SK-N-SH (cell line): ENCODE results near the gene FERMT2.

Experiments
- SIN3A ChIP-seq: IDR thresholded peaks from 2 replicates; pipeline ENCODE4 v1.6.1; 2012; ENCODE audit warnings: low read depth, mild to moderate bottlenecking, low read length, moderate library complexity, borderline replicate concordance
- TF ChIP-seq, protein P1 (sequence below): IDR thresholded peaks from 2 replicates; pipeline ENCODE4 v1.4.0; 2012; ENCODE audit warnings: low read depth

DNA sequence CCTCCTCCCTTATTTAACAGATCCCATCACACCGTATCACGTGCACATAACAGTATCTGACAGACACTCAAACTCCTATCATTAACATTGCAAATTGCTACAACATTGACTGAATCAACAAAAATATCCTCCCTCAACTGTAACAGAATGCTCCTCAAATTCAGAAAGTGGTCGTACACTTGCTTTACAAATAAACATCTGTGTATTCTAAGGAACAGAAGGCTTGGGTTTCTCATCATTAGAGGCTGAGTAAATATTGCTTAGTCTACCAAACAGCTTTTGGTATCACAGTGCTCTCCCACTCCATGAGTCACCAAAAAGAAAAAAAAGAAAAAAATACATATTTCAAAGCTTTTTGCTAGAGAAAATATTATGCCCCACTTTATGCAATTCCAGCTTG, 23.9 kb downstream of the FERMT2 start:
- TF ChIP-seq, protein P1, sequence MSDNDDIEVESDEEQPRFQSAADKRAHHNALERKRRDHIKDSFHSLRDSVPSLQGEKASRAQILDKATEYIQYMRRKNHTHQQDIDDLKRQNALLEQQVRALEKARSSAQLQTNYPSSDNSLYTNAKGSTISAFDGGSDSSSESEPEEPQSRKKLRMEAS, result no peak
- TF ChIP-seq SIN3A, result no peak
